ENCODE measurements around the gene TPST2. TPM values are rescaled to one million over a fixed set of nuclear protein-coding genes. Genes with fewer than 3 reads are reported as not detected.

Gene TPST2
- polyA plus RNA-seq (2011; rRNA removed) (33.6 and 39.3 TPM in 2 replicates), polyA minus RNA-seq (2011; rRNA and poly(A)+ RNA removed) (24.5 and 39.8 TPM in 2 replicates)

DNA sequence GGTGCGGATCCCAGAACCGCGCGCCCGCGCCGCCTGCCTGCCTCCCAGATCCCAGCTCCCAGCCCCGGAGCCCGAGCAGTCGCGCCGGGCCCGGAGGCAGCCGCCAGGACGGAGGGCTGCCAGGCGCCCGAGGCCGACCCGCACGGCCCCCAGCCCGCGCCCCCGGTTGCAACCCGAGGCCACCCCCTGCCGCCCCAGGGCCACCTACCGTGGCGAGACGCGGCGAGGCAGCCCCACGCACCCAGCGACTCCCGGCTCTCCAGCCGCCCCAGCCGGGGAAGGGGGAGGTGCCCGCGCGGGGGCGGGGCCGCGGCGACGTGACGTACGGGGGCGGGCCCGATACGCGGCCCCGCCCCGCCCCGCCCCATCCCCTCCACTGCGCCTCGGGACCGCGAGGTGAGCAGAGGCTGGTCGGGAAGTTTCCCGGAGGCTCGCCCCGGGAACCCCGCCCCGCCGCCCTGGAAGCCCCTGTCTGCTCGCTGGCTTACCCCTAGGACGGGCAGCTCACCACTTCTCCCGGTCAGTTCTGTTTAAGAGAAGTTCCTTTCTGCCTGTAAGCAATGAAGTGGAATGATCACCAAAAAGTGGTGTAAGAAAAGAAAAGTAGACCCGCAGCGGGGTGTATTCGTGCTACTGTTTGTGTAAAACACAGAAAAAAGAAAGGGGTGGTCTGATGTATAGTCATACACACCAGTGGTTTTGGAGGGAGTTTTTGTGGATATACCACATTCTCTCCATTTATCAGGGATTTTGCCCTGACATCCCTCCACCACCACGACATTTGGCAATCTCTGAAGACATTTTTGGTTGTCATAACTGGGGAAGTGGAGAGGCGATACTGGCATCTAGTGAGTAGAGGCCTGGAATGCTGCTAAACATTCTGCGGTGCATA, at the start of gene TPST2:
Gene TPST2 (minus strand): TSS at position 288 of the 892 bp plus-strand sequence. CDS start 48,502 bp downstream, outside the sequence.
- DNase-seq (ENCODE audit: low read depth, low spot score) = no peak
- Histone ChIP-seq H3K27me3 (ENCODE audit: control insufficient read depth, insufficient read depth, low read length) (peaks cover 13% of the 10 kb centered on the region), H3K4me3 (ENCODE audit: low read depth, low read length) (peak within 1 kb of the TSS; percentile 80), H3K27ac (ENCODE audit: low read depth, low read length) (peak within 1 kb of the TSS; percentile 21), H3K9me3 (ENCODE audit: control insufficient read depth, insufficient read depth, low read length) (no peaks in the 10 kb centered on the region)
- CTCF ChIA-PET = interaction anchor here (0.6 to 1.0 kb wide), 2 partner anchors 15 to 17 kb away, joined by 3 read pairs; no protein-coding TSS in a partner anchor
- POLR2A ChIA-PET = interaction anchor here (0.5 to 1.1 kb wide), 4 partner anchors 29 to 78 kb away, joined by 3 to 6 read pairs (median 4); partner anchors contain the start of gene TFIP11
- TF ChIP-seq, protein P1, sequence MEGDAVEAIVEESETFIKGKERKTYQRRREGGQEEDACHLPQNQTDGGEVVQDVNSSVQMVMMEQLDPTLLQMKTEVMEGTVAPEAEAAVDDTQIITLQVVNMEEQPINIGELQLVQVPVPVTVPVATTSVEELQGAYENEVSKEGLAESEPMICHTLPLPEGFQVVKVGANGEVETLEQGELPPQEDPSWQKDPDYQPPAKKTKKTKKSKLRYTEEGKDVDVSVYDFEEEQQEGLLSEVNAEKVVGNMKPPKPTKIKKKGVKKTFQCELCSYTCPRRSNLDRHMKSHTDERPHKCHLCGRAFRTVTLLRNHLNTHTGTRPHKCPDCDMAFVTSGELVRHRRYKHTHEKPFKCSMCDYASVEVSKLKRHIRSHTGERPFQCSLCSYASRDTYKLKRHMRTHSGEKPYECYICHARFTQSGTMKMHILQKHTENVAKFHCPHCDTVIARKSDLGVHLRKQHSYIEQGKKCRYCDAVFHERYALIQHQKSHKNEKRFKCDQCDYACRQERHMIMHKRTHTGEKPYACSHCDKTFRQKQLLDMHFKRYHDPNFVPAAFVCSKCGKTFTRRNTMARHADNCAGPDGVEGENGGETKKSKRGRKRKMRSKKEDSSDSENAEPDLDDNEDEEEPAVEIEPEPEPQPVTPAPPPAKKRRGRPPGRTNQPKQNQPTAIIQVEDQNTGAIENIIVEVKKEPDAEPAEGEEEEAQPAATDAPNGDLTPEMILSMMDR (IDR thresholded peaks at IDR 0.05; ENCODE audit: low read depth, low read length) = no peak

DNA sequence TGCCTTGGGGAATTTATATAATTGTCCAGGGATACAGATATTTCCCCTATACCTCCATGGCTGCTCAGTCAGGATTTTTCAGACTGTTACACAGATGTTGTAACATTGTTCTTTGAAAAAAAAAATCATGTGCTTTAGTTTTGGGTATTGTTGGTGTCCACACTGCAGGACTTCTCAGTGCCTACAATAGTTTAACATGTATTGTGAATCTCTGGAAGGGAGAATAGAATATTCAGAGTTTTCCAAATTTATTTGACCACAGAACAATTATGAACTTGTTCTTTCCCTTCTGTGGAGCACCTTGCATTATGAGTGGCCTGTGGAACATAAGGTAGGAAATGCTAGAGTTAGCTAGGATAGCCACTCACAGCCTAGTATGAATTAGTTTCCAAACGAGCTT, 46.4 kb upstream of the TPST2 start:
- CTCF ChIA-PET = no interaction called here

DNA sequence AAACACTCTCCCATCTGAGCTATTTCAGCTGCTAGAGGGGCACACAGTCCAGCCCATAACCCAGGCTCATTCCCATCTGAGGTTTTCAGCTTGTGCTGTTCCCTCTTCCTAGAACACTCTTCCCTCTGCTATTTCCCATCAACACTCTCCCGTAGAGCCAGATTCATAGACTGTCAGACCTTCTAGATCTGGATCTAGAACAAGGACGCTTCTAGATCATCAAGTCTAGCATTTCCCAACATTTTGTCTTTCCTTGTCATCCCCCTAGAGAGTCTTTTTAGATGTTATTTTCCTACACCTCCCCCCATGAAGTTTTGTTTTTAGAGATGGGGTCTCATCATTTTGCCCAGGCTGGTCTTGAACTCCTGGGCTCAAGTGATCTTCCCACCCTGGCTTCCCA, 45.2 kb upstream of the TPST2 start:
- peaks cover 19% of the 10 kb centered on the region for H3K27me3 ChIP-seq (ENCODE audit: control insufficient read depth, insufficient read depth, low read length)
- H3K4me3 ChIP-seq (ENCODE audit: low read depth, low read length) = no peak overlapping the region
- TF ChIP-seq, protein P1 (IDR thresholded peaks at IDR 0.05; ENCODE audit: low read depth, low read length) = no peak
- no peak overlapping the region for H3K27ac ChIP-seq (ENCODE audit: low read depth, low read length)
- peaks cover 3% of the 10 kb centered on the region; the same call in 1 of the 2 replicates for H3K9me3 ChIP-seq (ENCODE audit: control insufficient read depth, insufficient read depth, low read length)
- ChIA-PET CTCF (interaction anchor here (0.6 kb wide), 1 partner anchor 274 kb away, joined by 6 read pairs; no protein-coding TSS in a partner anchor), POLR2A (no interaction called here)
- no peak for DNase-seq (ENCODE audit: low read depth, low spot score)

More for the DNA sequence above, 46.4 kb upstream of the TPST2 start:
- TF ChIP-seq, protein P1 (IDR thresholded peaks at IDR 0.05; ENCODE audit: low read depth, low read length) = no peak
- Histone ChIP-seq H3K27me3 (ENCODE audit: control insufficient read depth, insufficient read depth, low read length) (peaks cover 19% of the 10 kb centered on the region), H3K9me3 (ENCODE audit: control insufficient read depth, insufficient read depth, low read length) (no peaks in the 10 kb centered on the region), H3K27ac (ENCODE audit: low read depth, low read length) (no peak overlapping the region), H3K4me3 (ENCODE audit: low read depth, low read length) (no peak overlapping the region)
- no peak for DNase-seq (ENCODE audit: low read depth, low spot score)
- POLR2A ChIA-PET = no interaction called here

DNA sequence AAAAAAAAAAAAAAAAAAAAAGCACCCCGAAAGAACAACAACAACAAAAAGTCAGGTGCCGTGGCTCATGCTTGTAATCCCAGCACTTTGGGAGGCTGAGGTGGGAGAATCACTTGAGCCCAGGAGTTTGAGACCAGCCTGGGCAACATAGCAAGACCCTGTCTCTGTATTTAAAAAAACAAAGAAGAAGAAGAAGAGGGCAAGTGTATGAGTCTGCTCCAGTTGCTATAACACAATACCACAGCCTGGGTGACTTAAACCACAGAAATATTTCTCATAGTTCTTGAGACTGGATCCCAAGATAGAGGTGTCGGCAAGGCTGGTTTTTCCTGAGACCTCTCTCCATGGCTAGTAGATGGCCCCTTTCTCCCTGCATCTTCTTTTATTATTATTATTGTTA, 44.3 kb upstream of the TPST2 start:
- DNase-seq (ENCODE audit: low read depth, low spot score) = no peak
- POLR2A ChIA-PET = no interaction called here
- Histone ChIP-seq H3K9me3 (ENCODE audit: control insufficient read depth, insufficient read depth, low read length) (peaks cover 3% of the 10 kb centered on the region; the same call in 1 of the 2 replicates), H3K27me3 (ENCODE audit: control insufficient read depth, insufficient read depth, low read length) (peaks cover 19% of the 10 kb centered on the region), H3K27ac (ENCODE audit: low read depth, low read length) (no peak overlapping the region), H3K4me3 (ENCODE audit: low read depth, low read length) (no peak overlapping the region)
- CTCF ChIA-PET = no interaction called here
- TF ChIP-seq, protein P1 (IDR thresholded peaks at IDR 0.05; ENCODE audit: low read depth, low read length) = no peak

Measured in AG04450 (cell line).